Stimulated activated CD4-positive, alpha-beta T cell treated with anti-CD3 and anti-CD28 coated beads, Interleukin-12 subunit alpha, Interleukin-12 subunit beta, amount 100 ng/mL, for 48 hours (primary cell): ENCODE results near the gene GNAI3.

ENCODE experiments used
- DNase-seq, 3 donors: peaks; one replicate each; pipeline ENCODE4 v3.0.0-alpha.2; 2020; ENCODE audit warnings: low read depth in 2 of 3, low spot score in 1 of 3

Gene GNAI3

GRCh38 chr1:109543988-109544735 is 4.3 kb upstream of the GNAI3 start:
- DNase-seq, result no peak

GRCh38 chr1:109546311-109547109 is 1.9 kb upstream of the GNAI3 start:
- DNase-seq, result peak; percentile 79 to 92 (median 84)

- peak in 1 of 3 donors; percentile 10 for DNase-seq
Measured at GRCh38 chr1:109547463-109548320, 723 bp upstream of the GNAI3 start.

GRCh38 chr1:109556563-109556962 is 8.1 kb downstream of the GNAI3 start:
- DNase-seq, result no peak

GRCh38 chr1:109557520-109557919 is 9.1 kb downstream of the GNAI3 start:
- no peak for DNase-seq

GRCh38 chr1:109559995-109560394 is 11.6 kb downstream of the GNAI3 start:
- no peak for DNase-seq

GRCh38 chr1:109564194-109564878 is 15.9 kb downstream of the GNAI3 start:
- no peak for DNase-seq

- no peak for DNase-seq
Measured at GRCh38 chr1:109565241-109565640, 16.8 kb downstream of the GNAI3 start.

GRCh38 chr1:109566982-109567381 is 18.6 kb downstream of the GNAI3 start:
- no peak for DNase-seq

GRCh38 chr1:109567877-109568672 is 19.7 kb downstream of the GNAI3 start:
- DNase-seq, result no peak

GRCh38 chr1:109569323-109569722 is 20.9 kb downstream of the GNAI3 start:
- no peak for DNase-seq

GRCh38 chr1:109570414-109570813 is 22.0 kb downstream of the GNAI3 start:
- DNase-seq, result no peak

GRCh38 chr1:109573785-109574184 is 25.4 kb downstream of the GNAI3 start:
- DNase-seq, result no peak

GRCh38 chr1:109578947-109579443 is 30.6 kb downstream of the GNAI3 start:
- DNase-seq, result no peak

- DNase-seq, result no peak
Measured at GRCh38 chr1:109579491-109579890, 31.1 kb downstream of the GNAI3 start.

- no peak for DNase-seq
Measured at GRCh38 chr1:109582021-109582420, 33.6 kb downstream of the GNAI3 start.

GRCh38 chr1:109584766-109585165 is 36.4 kb downstream of the GNAI3 start:
- no peak for DNase-seq

GRCh38 chr1:109586055-109586454 is 37.6 kb downstream of the GNAI3 start:
- no peak for DNase-seq

- no peak for DNase-seq
Measured at GRCh38 chr1:109589177-109589576, 40.8 kb downstream of the GNAI3 start.

GRCh38 chr1:109589679-109590078 is 41.3 kb downstream of the GNAI3 start:
- no peak for DNase-seq
